OCI-LY3 (cell line): Measurements from ENCODE around the gene TSTD2.
"Not testable (repeated sequence)": the region's sequence is repeated elsewhere in the genome, so short reads cannot be mapped to it uniquely, and the experiment has no call there.

Experiments used
- H2AFZ ChIP-seq: fragments of 200-600, 300-600 bp; shearing (Covaris generic); 2 replicates; pipeline ENCODE4 v1.6.0; 2014; ENCODE audit warnings: antibody characterized with exemption, low read depth, low read length
- H3K27ac ChIP-seq: fragments of 200-600, 300-600 bp; sonication (generic); 2 replicates; pipeline ENCODE4 v1.5.1; 2014; ENCODE audit warnings: mild to moderate bottlenecking, low read length, moderate library complexity, mixed read lengths
- H3K27me3 ChIP-seq: fragments of 200-600, 300-600 bp; sonication (generic); 2 replicates; pipeline ENCODE4 v1.6.1; 2014; ENCODE audit warnings: low read depth, low read length, mixed read lengths
- H3K36me3 ChIP-seq: fragments of 200-600, 300-600 bp; sonication (generic); replicated peaks from 2 replicates; pipeline ENCODE3; 2014; ENCODE audit warnings: low read depth, low read length, mixed read lengths
- H3K4me1 ChIP-seq: fragments of 300-600, 200-600 bp; sonication (generic); 2 replicates; pipeline ENCODE4 v1.6.1; 2014; ENCODE audit warnings: low read length, mixed read lengths
- H3K4me2 ChIP-seq: fragments of 200-600, 300-600 bp; sonication (generic); 2 replicates; pipeline ENCODE4 v1.6.1; 2014; ENCODE audit warnings: low read length, mixed read lengths
- H3K4me3 ChIP-seq: fragments of 300-600, 200-600 bp; sonication (generic); 2 replicates; pipeline ENCODE4 v1.5.1; 2014; ENCODE audit warnings: antibody characterized with exemption, mild to moderate bottlenecking, low read length, moderate library complexity
- H3K79me2 ChIP-seq: fragments of 300-600, 200-600 bp; shearing (Covaris generic); 2 replicates; pipeline ENCODE4 v1.6.1; 2014; ENCODE audit warnings: mild to moderate bottlenecking, low read length, mixed read lengths
- H3K9ac ChIP-seq: fragments of 300-600, 200-600 bp; shearing (Covaris generic); 2 replicates; pipeline ENCODE4 v1.6.0; 2014; ENCODE audit warnings: mild to moderate bottlenecking, low read length, moderate library complexity
- H3K9me3 ChIP-seq: fragments of 200-600, 300-600 bp; shearing (Covaris generic); 2 replicates; pipeline ENCODE4 v1.6.1; 2014; ENCODE audit warnings: low read length, mixed read lengths; ENCODE audit not compliant: insufficient read depth
- H4K20me1 ChIP-seq: fragments of 200-600, 300-600 bp; sonication (generic); 2 replicates; pipeline ENCODE4 v1.6.1; 2016; ENCODE audit warnings: low read length, mixed read lengths; ENCODE audit not compliant: insufficient read depth
- EZH2phosphoT487 ChIP-seq: fragments of 200-600 bp; shearing (Covaris generic); IDR thresholded peaks from 2 replicates; pipeline ENCODE4 v1.6.1; 2018; ENCODE audit warnings: antibody characterized with exemption, mixed run types, low read depth
- TF ChIP-seq, protein P1 (sequence below): fragments of 200-600, 300-600 bp; sonication (generic); IDR thresholded peaks from 2 replicates; pipeline ENCODE4 v1.5.1; 2014; ENCODE audit warnings: antibody characterized with exemption, low read length, low read depth

TSTD2 gene

DNA sequence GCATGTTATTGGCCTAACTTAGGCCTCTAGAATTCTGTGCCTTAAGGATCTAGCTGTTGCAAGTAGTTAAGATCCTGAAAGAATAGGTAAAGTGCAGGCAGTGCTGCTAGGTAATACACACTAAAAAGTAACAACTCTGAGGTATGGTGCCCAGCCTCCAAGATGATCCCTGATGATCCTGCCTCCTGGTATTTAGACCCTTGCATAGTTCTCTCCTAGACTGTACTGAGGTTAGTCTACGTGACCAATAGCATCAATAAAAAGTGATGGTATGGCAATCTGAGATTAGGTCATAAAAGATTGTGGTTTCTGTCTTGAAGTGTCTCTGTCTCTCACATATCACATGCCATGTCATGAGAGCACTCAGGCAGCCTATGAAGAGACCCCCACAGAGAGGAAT, 9.2 kb downstream of the TSTD2 start:
- TF ChIP-seq EZH2phosphoT487 = no peak
- TF ChIP-seq, protein P1, sequence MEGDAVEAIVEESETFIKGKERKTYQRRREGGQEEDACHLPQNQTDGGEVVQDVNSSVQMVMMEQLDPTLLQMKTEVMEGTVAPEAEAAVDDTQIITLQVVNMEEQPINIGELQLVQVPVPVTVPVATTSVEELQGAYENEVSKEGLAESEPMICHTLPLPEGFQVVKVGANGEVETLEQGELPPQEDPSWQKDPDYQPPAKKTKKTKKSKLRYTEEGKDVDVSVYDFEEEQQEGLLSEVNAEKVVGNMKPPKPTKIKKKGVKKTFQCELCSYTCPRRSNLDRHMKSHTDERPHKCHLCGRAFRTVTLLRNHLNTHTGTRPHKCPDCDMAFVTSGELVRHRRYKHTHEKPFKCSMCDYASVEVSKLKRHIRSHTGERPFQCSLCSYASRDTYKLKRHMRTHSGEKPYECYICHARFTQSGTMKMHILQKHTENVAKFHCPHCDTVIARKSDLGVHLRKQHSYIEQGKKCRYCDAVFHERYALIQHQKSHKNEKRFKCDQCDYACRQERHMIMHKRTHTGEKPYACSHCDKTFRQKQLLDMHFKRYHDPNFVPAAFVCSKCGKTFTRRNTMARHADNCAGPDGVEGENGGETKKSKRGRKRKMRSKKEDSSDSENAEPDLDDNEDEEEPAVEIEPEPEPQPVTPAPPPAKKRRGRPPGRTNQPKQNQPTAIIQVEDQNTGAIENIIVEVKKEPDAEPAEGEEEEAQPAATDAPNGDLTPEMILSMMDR = no peak
- Histone ChIP-seq H2AFZ (no peak overlapping the region), H3K9ac (no peak overlapping the region), H3K27me3 (no peaks in the 10 kb centered on the region), H3K4me1 (no peaks in the 10 kb centered on the region), H3K79me2 (peaks cover 15% of the 10 kb centered on the region), H3K27ac (no peak overlapping the region), H3K4me3 (no peak overlapping the region), H3K36me3 (peaks cover 27% of the 10 kb centered on the region), H3K4me2 (no peak overlapping the region), H3K9me3 (no peaks in the 10 kb centered on the region), H4K20me1 (no peaks in the 10 kb centered on the region)

DNA sequence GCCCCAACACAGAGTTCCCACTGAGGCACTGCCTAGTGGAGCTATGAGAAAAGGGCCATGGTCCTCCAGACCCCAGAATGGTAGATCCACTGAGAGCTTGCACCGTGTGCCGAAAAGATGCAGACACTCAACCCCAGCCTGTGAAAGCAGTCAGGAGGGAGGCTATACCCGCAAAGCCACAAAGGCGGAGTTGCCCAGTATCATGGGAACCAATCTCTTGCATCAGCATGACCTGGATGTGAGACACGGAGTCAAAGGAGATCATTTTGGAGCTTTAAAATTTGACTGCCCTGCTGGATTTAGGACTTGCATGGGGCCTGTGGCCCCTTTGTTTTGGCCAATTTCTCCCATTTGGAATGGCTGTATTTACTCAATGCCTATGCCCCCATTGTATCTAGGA, 10.7 kb downstream of the TSTD2 start:
- Histone ChIP-seq H3K4me1 (peaks cover 14% of the 10 kb centered on the region), H3K36me3 (peaks cover 40% of the 10 kb centered on the region)
- not testable (repeated sequence) for H4K20me1 ChIP-seq, H2AFZ ChIP-seq, H3K9ac ChIP-seq, H3K9me3 ChIP-seq, H3K27me3 ChIP-seq, H3K27ac ChIP-seq, H3K79me2 ChIP-seq, H3K4me3 ChIP-seq, H3K4me2 ChIP-seq

DNA sequence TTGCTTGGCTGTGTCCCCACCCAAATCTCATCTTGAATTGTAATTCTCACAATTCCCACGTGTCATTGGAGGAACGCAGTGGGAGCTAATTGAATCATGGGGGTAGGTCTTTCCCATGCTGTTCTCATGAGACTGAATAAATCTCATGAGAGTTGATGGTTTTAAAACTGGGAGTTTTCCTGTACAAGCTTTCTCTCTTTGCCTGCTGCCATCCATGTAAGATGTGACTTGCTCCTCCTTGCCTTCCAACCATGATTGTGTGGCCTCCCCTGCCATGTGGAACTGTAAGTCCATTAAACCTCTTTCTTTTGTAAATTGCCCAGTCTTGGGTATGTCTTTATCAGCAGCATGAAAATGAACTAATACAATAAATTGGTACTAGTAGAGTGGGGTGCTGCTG, 13.1 kb downstream of the TSTD2 start:
- H3K36me3 ChIP-seq = peaks cover 36% of the 10 kb centered on the region

DNA sequence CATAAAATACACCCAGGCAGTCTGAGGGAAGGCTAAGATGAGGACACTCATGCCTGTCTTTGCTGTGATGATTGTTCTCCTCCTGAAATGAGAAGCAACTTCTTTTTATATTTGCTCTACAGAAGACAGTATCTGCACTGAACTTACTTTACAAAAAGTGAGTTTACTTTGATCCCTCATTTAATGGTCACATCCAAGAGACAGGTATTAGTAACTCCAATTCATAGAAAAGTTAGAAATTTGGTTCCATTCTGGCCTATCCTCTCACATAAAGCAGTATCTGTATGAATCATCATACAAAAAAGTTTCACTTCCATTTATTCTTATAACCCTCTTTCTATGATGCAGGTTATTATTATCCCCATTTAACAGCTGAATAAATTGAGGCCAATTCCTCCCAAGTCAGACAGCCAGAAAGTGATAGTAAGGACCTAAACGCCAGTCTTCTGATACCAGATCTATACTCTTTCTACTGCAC, 15.2 kb downstream of the TSTD2 start:
- Histone ChIP-seq H3K36me3 (peaks cover 23% of the 10 kb centered on the region), H4K20me1 (no peaks in the 10 kb centered on the region), H3K27me3 (no peaks in the 10 kb centered on the region), H3K9me3 (no peaks in the 10 kb centered on the region), H3K27ac (peak overlapping the region; percentile 56), H3K4me3 (peak overlapping the region; percentile 30; the same call in 1 of the 2 replicates), H2AFZ (no peak overlapping the region), H3K4me2 (peak overlapping the region; percentile 48), H3K4me1 (peaks cover 16% of the 10 kb centered on the region), H3K79me2 (0 out of 2 replicates have a peak, but pooled peaks cover 3% of the 10 kb centered on the region), H3K9ac (no peak overlapping the region)
- TF ChIP-seq EZH2phosphoT487 = no peak
- TF ChIP-seq, protein P1 = no peak

More for the DNA sequence above, 13.1 kb downstream of the TSTD2 start:
- H3K4me3 ChIP-seq, H4K20me1 ChIP-seq, H3K79me2 ChIP-seq, H3K9ac ChIP-seq, H3K4me2 ChIP-seq, H2AFZ ChIP-seq, H3K9me3 ChIP-seq, H3K27me3 ChIP-seq, H3K27ac ChIP-seq: not testable (repeated sequence)
- peaks cover 16% of the 10 kb centered on the region for H3K4me1 ChIP-seq

DNA sequence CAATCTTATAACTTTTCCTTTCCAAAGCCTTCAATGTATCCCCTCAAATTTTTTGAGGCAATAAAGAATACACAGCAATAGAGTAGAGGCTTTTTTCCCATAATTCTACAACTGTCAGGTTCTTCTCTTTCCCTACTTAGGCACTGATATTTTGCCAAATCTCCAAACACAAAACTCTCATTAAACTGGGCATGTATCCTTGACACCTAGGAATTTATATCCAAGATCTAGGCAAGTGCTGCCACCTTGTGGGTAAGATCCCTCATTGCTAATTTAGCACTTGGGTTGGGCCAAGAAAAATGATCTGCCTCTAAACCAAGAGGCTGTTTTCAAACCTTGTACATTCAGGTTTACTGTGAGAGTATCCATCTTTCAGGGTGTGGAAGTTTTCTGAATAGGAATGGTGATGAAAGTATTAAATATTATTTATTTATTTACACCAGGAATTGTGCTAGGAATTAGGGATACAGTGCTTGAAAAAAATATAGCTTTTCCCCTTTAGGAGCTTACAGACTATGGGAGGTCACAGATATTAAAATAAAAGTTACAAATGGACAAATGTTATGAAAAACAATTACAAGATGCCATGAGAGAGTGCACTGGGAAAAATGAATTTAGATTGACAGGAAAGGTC, 17.6 kb downstream of the TSTD2 start:
- H3K79me2 ChIP-seq = 0 out of 2 replicates have a peak, but pooled peaks cover 3% of the 10 kb centered on the region
- no peak for TF ChIP-seq EZH2phosphoT487
- TF ChIP-seq, protein P1 = peak; percentile 83
- H3K9me3 ChIP-seq = no peaks in the 10 kb centered on the region
- no peaks in the 10 kb centered on the region for H4K20me1 ChIP-seq
- no peak overlapping the region for H3K9ac ChIP-seq
- H3K4me1 ChIP-seq = peaks cover 16% of the 10 kb centered on the region
- H3K27me3 ChIP-seq = no peaks in the 10 kb centered on the region
- no peak overlapping the region for H3K27ac ChIP-seq
- peaks cover 23% of the 10 kb centered on the region for H3K36me3 ChIP-seq
- no peak overlapping the region for H2AFZ ChIP-seq
- no peak overlapping the region for H3K4me2 ChIP-seq
- H3K4me3 ChIP-seq = no peak overlapping the region
